Left cardiac atrium (tissue), 4 donors: ENCODE results near the gene KAZN. TPM values are rescaled to one million over a fixed set of nuclear protein-coding genes. Genes with fewer than 3 reads are reported as not detected.

ENCODE experiments used
- ATAC-seq, 2 donors: fragments of 200-7000 bp; cut with Tn5 transposase; one replicate each; pipeline ENCODE4 v1.9.1; 2020; ENCODE audit warnings: mild to moderate bottlenecking in 2 of 2, moderate library complexity in 2 of 2
- DNase-seq: peaks from one replicate; pipeline ENCODE4 v3.0.0-alpha.2; 2020
- intact Hi-C, 2 donors: fragments of 100-400 bp; cut with DNase I; formaldehyde crosslinking; loops; one replicate each; pipeline versions ENCODE4 v1.14.1 to v1.15.1; 2022 to 2023
- total RNA-seq, 2 donors: library from RNA; stranded (reverse); fragmentation: NEBNext Ultra II Directional; extraction: Animal tissue kit (Norgen Biotek cat#: 25700); gene quantifications; one replicate each; pipeline ENCODE4 v1.2.1, GENCODE V29; 2021
- donor health status: DM: no; HTN: yes; CAD: no.
- donor health status: DM: no; HTN: yes; CAD: no; lungs with severe emphysema.
- donor health status: DM: yes; HTN: yes; CAD: no.
- donor health status: Dilated cardiomyopathy.

Gene KAZN
- total RNA-seq, 2 donors from 2014 or later = 12.6 to 15.7 TPM

GRCh38 chr1:14693949-14694348 lies 95.5 kb downstream of the KAZN start:
- DNase-seq (no peak), ATAC-seq (no peak)
- intact Hi-C loops = no loop called here

GRCh38 chr1:14694589-14694988 lies 96.1 kb downstream of the KAZN start:
- no peak for DNase-seq
- ATAC-seq = no peak
- intact Hi-C loops = no loop called here

GRCh38 chr1:14696761-14697160 lies 98.3 kb downstream of the KAZN start:
- intact Hi-C loops = no loop called here
- DNase-seq (no peak), ATAC-seq (no peak)

GRCh38 chr1:14697353-14697752 lies 98.9 kb downstream of the KAZN start:
- ATAC-seq = no peak
- intact Hi-C loops = no loop called here
- no peak for DNase-seq

- intact Hi-C loops = no loop called here
- ATAC-seq (no peak), DNase-seq (no peak)
Observed at GRCh38 chr1:14698314-14698713, 99.8 kb downstream of the KAZN start.

- ATAC-seq = no peak
- no peak for DNase-seq
- intact Hi-C loops = no loop called here
Observed at GRCh38 chr1:14699620-14700019, 101.1 kb downstream of the KAZN start.

GRCh38 chr1:14704846-14705245 lies 106.4 kb downstream of the KAZN start:
- no peak for ATAC-seq
- DNase-seq = no peak
- intact Hi-C loops = no loop called here

GRCh38 chr1:14705824-14706223 lies 107.3 kb downstream of the KAZN start:
- DNase-seq = no peak
- ATAC-seq = no peak
- intact Hi-C loops = no loop called here

- intact Hi-C loops = no loop called here
- no peak for ATAC-seq
Observed at GRCh38 chr1:14706631-14707030, 108.1 kb downstream of the KAZN start.

GRCh38 chr1:14707531-14708445 lies 109.3 kb downstream of the KAZN start:
- DNase-seq (no peak), ATAC-seq (no peak)
- intact Hi-C loops = no loop called here

More at GRCh38 chr1:14706631-14707030, 108.1 kb downstream of the KAZN start:
- no peak for DNase-seq

- intact Hi-C loops = no loop called here
- no peak for ATAC-seq
- DNase-seq = no peak
Observed at GRCh38 chr1:14710331-14710730, 111.8 kb downstream of the KAZN start.

GRCh38 chr1:14712136-14712535 lies 113.7 kb downstream of the KAZN start:
- DNase-seq (no peak), ATAC-seq (no peak)
- intact Hi-C loops = no loop called here

GRCh38 chr1:14713077-14713476 lies 114.6 kb downstream of the KAZN start:
- intact Hi-C loops = no loop called here
- no peak for ATAC-seq
- DNase-seq = no peak

GRCh38 chr1:14715266-14715665 lies 116.8 kb downstream of the KAZN start:
- ATAC-seq = no peak
- intact Hi-C loops = no loop called here
- DNase-seq = no peak

GRCh38 chr1:14715802-14716201 lies 117.3 kb downstream of the KAZN start:
- intact Hi-C loops = no loop called here
- DNase-seq (no peak), ATAC-seq (no peak)

GRCh38 chr1:14716474-14716873 lies 118.0 kb downstream of the KAZN start:
- intact Hi-C loops = no loop called here
- ATAC-seq = no peak
- no peak for DNase-seq

GRCh38 chr1:14718476-14718875 lies 120.0 kb downstream of the KAZN start:
- ATAC-seq = no peak
- intact Hi-C loops = no loop called here
- DNase-seq = no peak

GRCh38 chr1:14723401-14723800 lies 124.9 kb downstream of the KAZN start:
- DNase-seq (no peak), ATAC-seq (no peak)
- intact Hi-C loops = no loop called here

GRCh38 chr1:14724246-14724645 lies 125.8 kb downstream of the KAZN start:
- ATAC-seq = no peak

GRCh38 chr1:14724678-14725077 lies 126.2 kb downstream of the KAZN start:
- DNase-seq = no peak
- intact Hi-C loops = no loop called here
- no peak for ATAC-seq

More at GRCh38 chr1:14724246-14724645, 125.8 kb downstream of the KAZN start:
- no peak for DNase-seq
- intact Hi-C loops = no loop called here

- no peak for ATAC-seq
- intact Hi-C loops = no loop called here
- DNase-seq = no peak
Observed at GRCh38 chr1:14725238-14725637, 126.8 kb downstream of the KAZN start.
